HG03457 (cell line): ENCODE results near the gene CAPN2.
"Not testable (repeated sequence)": the region's sequence is repeated elsewhere in the genome, so short reads cannot be mapped to it uniquely, and the experiment has no call there.

Experiments
- ATAC-seq: cut with Tn5 transposase; IDR thresholded peaks from one replicate; pipeline ENCODE4 v1.9.1; 2021; ENCODE audit warnings: moderate number of reproducible peaks; ENCODE audit not compliant: unreplicated experiment

CAPN2 gene

DNA sequence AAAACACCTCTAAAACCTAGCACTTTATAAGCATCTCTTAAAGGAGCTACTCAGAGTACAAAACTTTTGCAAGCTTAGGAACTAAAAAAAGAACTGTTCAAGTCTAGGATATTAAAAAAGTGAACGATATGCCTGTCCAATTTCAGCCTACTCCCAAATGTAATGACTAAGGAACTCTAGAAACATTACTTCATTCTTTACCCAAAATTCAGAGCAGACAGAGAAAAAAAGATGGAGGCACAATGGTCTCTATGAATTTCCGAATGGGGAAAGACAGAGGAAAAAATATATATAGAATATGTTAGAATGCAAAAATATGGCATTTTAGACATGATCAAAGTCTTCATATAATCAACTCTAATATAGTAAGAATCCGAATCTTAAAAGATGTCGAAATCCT is 72.2 kb downstream of the CAPN2 start:
- no peak for ATAC-seq

DNA sequence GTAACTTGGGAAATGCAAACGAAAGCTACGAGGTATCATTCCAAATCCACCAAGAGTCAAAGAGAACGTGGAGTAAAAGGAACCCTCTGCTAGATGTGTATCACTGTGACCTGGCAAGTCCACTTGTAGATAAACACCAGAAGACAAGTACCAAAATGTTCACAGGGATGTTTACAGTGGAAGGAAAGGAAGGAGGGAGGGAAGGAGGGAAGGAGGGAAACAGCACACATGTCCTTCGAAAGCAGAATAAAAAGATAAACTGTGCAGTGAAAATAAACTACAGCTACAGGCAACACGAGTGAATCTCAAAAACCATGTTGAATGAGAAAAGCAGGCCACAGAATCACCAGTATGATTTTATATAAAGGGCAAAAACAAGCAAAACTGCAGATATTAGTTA is 73.5 kb downstream of the CAPN2 start:
- ATAC-seq = no peak

DNA sequence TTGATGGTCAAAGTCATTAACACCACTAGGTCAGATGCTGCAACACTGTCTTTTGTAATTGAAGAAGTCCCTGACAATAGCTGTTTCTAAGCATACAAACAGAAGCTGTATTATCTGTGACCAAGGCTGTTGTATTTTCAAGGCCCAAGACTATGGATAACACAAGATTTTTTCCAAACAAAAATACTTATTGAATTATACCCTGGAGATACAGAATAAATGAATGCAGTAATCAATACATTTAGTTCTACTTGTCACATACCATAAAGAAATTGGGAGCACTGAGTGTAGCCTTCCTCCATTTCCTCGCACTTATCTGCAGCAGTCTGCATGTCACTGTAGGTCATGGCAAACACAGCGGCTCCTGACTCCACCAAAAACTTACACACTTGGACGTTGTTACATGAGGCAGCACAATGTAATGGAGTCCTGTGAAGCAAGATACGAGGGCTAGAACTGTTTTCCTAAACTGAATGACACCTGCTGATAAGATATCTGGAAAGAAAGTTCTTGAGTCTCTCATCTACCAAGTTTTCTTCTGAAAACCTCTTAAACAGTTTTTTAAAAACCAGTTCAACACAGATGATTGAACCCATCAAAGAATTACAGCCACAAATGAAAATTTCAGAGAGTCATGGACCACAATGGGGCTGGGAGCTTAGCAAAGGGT is 76.5 kb downstream of the CAPN2 start:
- ATAC-seq = no peak

DNA sequence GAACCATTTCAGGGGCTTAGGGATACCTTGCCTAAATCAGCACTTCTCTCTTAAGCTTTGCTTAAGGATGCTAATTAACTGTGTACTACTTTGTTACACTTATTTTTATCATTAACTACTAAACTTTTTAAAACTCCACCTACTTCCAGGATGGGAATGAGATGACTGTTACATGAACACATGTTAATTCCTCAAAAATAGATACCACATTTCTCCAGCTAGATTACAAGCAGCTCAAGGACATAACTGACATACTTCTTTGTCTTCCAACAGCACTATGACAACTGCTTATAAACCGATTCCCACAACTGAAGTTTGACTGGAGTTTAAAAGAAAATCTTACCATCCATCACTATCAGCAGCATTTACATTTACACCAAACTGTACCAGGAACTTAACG is 79.7 kb downstream of the CAPN2 start:
- no peak for ATAC-seq

DNA sequence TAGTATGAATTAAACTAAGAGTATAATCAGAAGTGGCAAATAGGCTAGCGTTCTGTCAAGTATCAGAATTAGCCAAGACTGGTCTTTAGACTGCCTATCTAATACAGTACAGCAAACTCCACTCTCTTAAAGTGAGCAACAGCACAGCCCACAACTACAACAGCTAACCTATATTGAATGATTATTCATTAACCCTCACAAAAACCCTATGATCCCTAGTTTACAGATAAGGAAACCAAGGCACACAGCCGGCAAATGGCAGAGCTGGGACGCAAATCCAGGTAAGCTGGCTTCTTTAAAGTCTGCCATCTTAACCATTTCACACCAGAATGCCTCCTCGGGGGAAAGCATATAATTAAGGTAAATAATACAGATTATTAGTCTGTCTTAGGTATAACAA is 81.4 kb downstream of the CAPN2 start:
- no peak for ATAC-seq

DNA sequence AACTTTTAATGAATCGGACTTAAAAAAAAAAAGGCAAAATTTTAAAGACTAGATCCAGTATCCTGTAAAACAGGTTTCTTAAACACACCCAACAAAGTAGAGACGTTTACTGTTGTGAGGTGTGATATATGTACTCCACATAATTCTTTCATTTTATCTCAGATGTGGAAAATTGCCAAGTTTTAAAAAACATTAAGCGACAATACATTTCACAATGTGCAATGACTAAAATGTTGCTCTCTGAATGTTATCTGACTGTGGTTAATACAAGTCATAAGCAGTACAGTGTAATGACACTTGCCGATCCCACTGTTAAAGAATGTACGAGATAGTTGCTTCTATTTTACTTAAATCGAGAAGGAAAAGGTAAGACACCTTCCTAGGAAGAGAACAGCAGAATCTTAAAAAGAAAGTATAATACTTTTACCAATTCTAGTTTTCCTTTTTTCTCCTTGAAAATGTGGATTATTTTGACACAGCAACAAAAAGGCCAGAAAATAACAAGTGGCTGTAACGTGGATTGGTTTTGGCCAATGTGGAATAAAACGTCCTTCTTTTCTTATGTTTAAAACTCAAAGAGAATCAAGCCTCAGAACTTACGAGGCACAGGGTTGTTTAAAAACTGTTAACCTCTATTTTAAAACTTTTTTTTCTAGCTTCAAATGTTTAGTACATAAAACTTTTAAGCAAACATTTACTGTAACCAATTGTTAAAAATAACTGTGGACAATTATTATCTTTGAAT is 82.0 kb downstream of the CAPN2 start:
- ATAC-seq = no peak

DNA sequence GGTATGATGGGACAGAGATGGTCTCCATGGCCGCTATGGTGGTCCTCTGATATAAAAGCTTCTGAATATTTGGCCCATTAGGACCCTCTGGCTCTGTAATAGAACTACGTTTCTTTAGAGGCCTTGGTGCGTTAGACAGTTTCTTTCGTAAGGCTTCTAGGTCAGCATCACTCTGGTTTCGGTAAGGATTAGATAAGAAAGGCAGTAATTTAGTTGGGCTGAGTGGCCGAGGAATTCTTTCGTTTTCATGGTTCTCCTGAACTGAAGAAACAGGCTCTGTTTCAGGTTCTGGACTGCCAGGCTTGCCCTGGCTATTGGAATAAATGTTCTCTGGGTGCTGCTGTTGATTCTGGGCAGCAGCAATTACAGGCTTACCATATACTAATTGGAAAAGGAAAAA is 83.9 kb downstream of the CAPN2 start:
- no peak for ATAC-seq

DNA sequence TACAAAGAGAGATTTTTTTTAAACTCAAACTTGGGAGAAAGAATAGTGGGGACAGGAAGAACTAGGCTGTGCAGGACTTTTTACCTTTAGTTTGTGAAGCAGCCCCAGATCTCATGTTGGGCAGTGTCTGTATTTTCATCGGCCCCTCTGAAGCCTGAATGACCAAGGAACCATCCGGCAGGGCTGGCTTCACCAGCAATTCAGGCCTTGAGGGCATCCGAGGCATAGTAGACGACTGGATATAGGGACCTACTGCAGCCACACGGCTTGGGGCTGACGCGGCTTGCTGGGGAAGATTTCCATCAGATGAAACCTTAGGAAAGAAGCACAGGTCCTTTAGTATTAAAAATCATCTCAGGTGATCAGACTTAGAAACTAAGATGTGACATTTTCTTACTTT is 89.7 kb downstream of the CAPN2 start:
- no peak for ATAC-seq

DNA sequence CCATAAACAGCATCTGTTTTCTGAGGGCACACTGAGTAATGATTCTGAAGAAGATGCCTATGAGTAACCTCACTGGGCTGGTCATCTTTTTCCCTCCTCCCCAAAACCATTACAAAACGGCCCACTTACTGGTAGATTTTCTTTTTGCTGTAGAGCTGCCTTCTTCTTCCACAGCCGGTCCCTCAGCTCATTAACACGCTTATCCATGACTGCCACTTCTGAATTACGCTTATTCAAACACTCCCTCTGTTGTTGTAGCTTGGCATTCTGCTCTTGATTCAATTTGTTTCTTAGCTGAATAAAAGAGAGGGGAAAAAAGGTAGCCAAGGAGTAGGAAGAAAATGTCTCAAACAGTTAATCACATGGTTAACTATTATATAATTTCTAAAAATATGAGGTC is 90.3 kb downstream of the CAPN2 start:
- ATAC-seq = no peak

DNA sequence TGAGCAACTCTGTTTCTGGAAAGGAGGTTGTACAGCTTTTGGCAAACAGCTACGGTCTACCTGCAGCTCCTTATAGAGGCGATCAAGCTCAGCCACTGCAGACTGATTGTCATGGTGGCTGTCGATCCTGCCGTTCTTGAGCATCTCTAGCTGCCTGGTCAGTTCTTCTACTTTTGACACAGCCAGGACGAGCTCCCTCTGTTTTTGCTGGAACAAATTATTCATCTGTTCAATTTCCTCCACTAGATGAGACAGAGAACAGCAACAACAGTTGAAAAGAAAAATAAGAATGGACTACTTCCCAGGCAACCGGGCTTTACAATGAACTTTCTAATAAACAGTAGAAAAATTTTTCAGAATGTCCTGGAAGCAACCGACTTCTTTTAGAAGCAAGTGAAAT is 90.9 kb downstream of the CAPN2 start:
- ATAC-seq = no peak

DNA sequence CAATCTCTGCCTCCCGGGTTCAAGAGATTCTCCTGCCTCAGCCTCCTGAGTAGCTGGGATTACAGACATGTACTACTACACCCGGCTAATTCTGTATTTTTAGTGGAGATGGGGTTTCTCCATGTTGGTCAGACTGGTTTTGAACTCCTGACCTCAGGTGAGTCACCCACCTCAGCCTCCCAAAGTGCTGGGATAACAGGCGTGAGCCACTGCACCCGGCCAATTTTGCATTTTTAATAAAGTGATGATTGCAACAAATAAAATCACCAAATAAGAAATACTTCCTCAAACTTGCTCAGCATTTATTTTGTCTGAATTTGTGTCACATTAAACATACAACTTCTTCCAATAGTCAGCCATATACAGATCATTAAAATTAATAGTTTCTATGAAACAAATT is 97.6 kb downstream of the CAPN2 start:
- not testable (repeated sequence) for ATAC-seq

DNA sequence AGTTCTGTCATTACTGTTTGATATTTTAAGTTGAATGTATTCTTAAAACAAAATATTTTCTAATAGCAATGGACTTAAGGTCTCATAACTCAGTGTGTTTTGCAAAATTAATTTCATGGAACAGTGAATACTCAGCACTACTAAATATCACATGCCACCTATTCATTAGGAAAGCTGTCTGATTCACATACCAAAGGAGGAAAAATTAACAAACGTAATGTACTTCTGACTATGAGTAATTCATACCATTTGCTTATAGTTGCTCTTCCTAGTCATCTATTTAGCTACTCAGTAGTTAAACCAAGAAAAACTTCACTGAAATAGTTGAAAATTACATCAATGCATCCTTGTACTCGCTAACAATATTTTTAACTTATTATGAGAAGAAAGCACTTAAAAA is 98.2 kb downstream of the CAPN2 start:
- ATAC-seq = no peak

DNA sequence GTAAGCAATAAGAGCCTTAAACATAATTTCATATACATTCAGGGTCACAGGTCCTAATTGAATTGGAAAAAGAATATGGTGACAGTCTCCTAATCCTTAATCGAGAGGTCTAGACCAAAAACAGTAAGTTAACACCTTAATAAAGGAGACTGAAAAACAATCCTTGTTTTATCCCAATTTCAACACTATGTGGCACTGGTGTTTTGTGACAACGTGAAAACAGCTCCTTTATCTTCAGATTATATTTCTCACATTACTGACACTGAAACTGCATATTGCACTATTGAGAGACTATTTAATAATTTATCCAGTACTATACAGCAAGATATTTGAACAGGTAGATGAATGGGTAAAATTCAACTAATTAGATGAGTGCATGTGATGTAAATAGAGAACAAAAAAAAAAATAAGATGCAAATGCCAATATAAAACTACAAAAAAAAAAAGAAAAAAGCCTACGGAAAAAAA is 99.3 kb downstream of the CAPN2 start:
- ATAC-seq = no peak

DNA sequence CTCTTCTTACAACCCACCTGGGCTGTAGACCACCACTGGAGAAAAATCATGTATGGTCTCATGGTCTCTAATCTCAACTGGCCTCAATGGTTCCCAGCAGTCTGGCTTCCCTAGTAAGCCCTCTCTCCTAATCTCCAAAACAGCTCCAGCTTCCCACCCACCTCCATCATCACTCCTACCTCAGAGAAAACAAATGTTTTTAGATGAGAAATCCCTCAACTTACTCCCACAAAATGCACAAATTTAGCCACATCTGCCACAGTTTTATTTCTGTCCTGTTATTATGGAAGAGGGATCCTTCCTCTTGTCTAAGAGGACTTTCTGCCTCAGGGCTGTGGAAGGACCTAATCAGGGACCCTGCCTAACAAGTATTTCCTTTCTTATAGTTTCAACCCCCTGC is 101.3 kb downstream of the CAPN2 start:
- ATAC-seq = no peak

DNA sequence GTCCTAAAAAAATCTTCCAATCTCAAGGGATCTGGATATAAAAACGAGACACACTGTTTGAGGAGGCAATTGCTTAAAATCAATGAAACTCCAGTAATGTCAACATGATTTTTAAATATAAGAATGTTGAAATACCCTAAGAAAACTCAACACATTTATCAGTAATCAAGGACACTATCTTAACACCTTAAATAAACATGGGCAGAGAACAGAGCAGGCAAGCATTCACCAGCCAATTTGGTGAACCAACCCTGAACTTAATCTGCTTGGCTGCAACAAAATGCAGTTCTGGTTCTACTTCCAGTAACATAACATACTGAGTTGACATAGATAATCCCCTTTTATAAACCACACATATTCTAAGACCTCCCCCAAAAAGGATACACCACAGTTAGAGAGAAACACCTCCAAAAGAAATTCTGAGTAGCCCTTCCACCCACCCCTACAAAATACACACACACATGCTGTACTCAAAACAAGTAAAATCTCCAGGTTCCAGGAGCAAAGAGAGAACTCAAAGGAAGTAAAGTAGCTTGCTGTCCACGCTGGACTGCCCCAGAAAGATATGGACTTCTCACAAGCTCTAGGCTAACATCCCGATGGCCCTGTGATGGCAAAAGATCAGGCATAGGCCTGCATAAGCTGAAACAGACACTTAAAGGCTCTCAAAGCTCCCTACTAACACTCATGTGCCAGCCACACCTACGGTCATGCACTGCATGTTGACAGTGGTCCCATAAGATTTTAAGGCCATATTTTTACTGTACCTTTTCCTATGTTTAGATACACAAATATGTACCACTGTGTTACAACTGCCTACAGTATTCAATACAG is 102.9 kb downstream of the CAPN2 start:
- ATAC-seq = no peak

DNA sequence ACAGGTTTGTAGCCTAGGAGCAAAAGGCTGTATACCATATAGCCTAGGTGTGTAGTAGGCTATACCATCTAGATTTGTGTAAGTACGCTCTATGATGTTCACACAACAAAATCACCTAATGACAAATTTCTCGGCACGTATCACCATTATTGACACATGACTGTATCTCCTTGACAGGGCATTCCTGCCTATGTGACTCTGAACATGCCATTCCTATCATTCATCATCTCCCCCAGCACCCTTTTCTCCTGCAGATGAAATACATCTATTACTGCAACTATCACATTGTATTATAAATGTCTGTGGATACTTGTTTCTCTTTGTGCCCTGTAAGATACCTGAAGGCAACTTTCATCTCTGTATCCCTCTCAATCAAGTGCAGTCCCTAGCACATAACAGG is 103.5 kb downstream of the CAPN2 start:
- no peak for ATAC-seq

DNA sequence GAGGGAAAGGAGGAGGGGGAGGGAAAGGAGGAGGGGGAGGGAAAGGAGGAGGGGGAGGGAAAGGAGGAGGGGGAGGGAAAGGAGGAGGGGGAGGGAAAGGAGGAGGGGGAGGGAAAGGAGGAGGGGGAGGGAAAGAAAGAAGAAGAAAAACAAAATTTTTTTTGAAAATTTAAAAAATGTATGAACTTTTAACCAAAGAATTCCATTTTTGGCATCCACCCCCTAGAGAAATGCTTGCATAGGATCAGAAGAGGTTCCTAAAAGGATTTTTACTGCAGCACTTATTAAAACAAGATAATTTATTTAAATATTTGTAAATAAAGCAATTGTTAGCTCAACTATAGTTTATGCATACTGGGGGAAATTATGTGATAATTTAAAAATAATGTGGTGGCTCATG is 104.9 kb downstream of the CAPN2 start:
- ATAC-seq = not testable (repeated sequence)

DNA sequence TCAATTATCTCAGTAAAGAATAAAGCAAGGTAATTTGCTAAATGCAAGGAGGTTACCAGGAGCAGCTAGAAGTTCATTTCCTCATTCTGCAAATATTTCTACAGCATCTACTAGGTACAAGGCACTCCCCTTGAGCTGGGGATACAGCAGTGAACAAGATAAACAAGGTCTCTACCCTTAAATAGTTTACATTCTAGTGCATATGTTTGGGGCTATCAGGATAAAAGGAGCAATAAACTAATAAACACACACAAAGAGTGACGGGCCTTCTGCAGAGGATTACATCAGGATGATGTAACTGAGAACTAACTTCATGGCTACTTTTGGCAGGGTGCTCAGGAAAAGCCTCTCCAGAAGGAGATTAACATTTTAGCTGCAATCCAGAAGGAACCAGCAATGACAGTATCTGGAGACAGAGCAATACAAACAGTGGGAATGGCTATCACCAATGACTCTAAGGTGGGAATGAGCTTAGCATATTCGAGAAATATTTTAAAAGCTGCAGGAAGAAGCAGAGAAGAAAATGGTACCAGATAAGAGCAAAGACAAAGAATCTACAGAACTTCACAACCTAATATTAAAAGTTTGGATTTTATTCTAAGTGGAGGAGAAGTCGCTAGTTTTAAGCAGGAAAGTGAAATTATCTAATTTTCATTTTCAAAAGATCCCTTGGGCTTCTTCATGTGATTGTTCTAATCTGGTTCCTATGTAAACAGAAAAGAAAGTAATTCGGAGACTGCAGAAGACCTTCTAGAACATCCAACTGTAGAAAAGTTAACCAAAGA is 107.6 kb downstream of the CAPN2 start:
- ATAC-seq = no peak

DNA sequence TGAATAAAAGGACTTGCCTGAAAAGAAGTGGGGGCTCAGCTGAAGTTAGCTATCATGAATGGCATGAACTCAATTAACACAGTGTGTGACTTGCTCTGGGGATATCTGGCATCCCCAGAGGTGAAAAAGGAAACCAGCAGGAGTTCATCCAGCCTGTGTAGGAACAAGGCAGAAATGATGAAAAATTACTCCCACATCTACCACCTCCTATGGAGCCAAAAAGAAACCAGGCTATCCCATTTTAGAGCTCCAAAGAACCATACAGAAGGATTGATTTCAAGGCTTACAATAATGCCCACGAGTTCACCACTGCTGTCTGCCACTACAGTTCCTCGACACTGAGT is 108.1 kb downstream of the CAPN2 start:
- no peak for ATAC-seq

DNA sequence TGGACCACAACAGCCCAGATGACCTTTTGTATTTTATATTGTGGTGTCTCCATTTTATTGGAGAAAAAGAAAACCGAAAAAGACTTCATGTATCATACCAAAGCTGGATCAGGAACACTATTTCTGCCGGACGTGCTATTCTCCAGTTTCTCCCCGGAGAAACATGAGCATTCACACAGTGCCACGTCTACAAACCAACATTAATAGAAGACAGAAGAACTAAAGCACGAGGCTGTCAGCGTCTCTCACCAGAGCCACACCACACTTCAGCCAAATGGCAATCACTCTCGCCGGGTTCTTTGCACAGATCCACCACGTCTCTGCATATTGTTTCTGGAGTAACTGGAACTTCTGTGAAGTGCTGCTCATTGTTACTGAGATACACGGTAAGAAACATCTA is 108.6 kb downstream of the CAPN2 start:
- ATAC-seq = no peak

DNA sequence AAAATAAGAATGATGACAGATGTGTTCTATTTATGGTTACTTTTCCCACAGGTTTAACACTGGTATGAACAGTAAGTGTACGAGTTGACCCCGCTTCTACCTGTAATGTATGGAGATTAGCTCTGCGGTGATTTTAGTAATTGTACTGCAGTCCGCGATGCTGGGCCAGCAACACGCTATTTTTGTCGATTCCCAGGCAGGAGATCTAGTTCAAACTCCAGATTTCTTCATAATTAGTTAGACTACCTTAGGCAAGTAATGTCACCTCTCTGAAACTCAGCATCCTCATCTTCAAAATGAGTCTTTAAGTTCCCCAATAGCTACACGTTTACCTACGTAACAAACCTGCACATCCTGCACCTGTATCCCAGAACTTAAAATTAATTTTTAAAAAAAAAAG is 111.9 kb downstream of the CAPN2 start:
- no peak for ATAC-seq
